HepG2 (cell line): ENCODE data around the gene BLOC1S2. TPM values are rescaled to one million over a fixed set of nuclear protein-coding genes. Genes with fewer than 3 reads are reported as not detected.

Experiments
- ARID2 ChIP-seq: sonication (generic); formaldehyde crosslinking; IDR thresholded peaks from 2 replicates; pipeline ENCODE4 v1.8.1; 2022; ENCODE audit warnings: mild to moderate bottlenecking, missing genetic modification reagents, borderline replicate concordance
- CC2D1A ChIP-seq: sonication (generic); formaldehyde crosslinking; IDR thresholded peaks from 2 replicates; pipeline ENCODE4 v1.8.1; 2023; ENCODE audit warnings: mild to moderate bottlenecking, missing genetic modification reagents
- GATAD1 ChIP-seq: IDR thresholded peaks from 2 replicates; pipeline ENCODE4 v1.6.1; 2016; ENCODE audit warnings: missing genetic modification reagents, missing compliant biosample characterization
- GMEB2 ChIP-seq: IDR thresholded peaks from 2 replicates; pipeline ENCODE4 v1.6.1; 2016; ENCODE audit warnings: missing biosample characterization, missing genetic modification reagents, low read depth
- GTF3A ChIP-seq: sonication (generic); formaldehyde crosslinking; conservative IDR thresholded peaks from 2 replicates; pipeline ENCODE4 v1.4.0; 2020; ENCODE audit warnings: mild to moderate bottlenecking, missing genetic modification reagents
- HNRNPK ChIP-seq: fragments of 200-400 bp; formaldehyde crosslinking; IDR thresholded peaks from 2 replicates; pipeline ENCODE4 v1.6.1; 2018; ENCODE audit warnings: low read length, low read depth, moderate library complexity, mild to moderate bottlenecking; ENCODE audit not compliant: poor library complexity, severe bottlenecking
- HNRNPUL1 ChIP-seq: fragments of 200-400 bp; formaldehyde crosslinking; IDR thresholded peaks from 2 replicates; pipeline ENCODE4 v1.6.1; 2017; ENCODE audit warnings: low read depth, mild to moderate bottlenecking, low read length, moderate library complexity
- KDM5B ChIP-seq: sonication (generic); formaldehyde crosslinking; IDR thresholded peaks from 2 replicates; pipeline ENCODE4 v1.4.0; 2020; ENCODE audit warnings: missing genetic modification reagents, mild to moderate bottlenecking, borderline replicate concordance
- MBD4 ChIP-seq: IDR thresholded peaks from 2 replicates; pipeline ENCODE4 v1.6.1; 2012; ENCODE audit warnings: low read length, inconsistent platforms, borderline replicate concordance
- MXD1 ChIP-seq: sonication (generic); formaldehyde crosslinking; IDR thresholded peaks from 2 replicates; pipeline ENCODE4 v1.4.0; 2020; ENCODE audit warnings: mild to moderate bottlenecking, missing genetic modification reagents
- NCOA2 ChIP-seq: sonication (generic); formaldehyde crosslinking; IDR thresholded peaks from 2 replicates; pipeline ENCODE4 v1.8.0; 2022; ENCODE audit warnings: inconsistent platforms
- RNF2 ChIP-seq: fragments of 450-650 bp; conservative IDR thresholded peaks from 2 replicates; pipeline ENCODE4 v1.6.1; 2016; ENCODE audit warnings: low read depth
- SOX5 ChIP-seq: IDR thresholded peaks from 2 replicates; pipeline ENCODE4 v1.6.1; 2016; ENCODE audit warnings: borderline replicate concordance
- SRSF9 ChIP-seq: fragments of 200-400 bp; formaldehyde crosslinking; IDR thresholded peaks from 2 replicates; pipeline ENCODE4 v1.6.1; 2018; ENCODE audit warnings: borderline replicate concordance, mild to moderate bottlenecking, low read depth, low read length; ENCODE audit not compliant: insufficient read depth, poor library complexity, severe bottlenecking
- STAG1 ChIP-seq: sonication (generic); formaldehyde crosslinking; IDR thresholded peaks from 2 replicates; pipeline ENCODE4 v1.4.0; 2020; ENCODE audit warnings: missing genetic modification reagents
- ZMYM4 ChIP-seq: sonication (generic); formaldehyde crosslinking; IDR thresholded peaks from 2 replicates; pipeline ENCODE4 v1.8.1; 2023; ENCODE audit warnings: mild to moderate bottlenecking, missing genetic modification reagents
- ZNF253 ChIP-seq: sonication (generic); formaldehyde crosslinking; IDR thresholded peaks from 2 replicates; pipeline ENCODE4 v1.8.0; 2022; ENCODE audit warnings: mild to moderate bottlenecking, missing genetic modification reagents, borderline replicate concordance
- ZNF674 ChIP-seq: sonication (generic); formaldehyde crosslinking; IDR thresholded peaks from 2 replicates; pipeline ENCODE4 v1.5.0; 2020; ENCODE audit warnings: low read depth, mild to moderate bottlenecking, missing genetic modification reagents
- ZNF878 ChIP-seq: sonication (generic); formaldehyde crosslinking; IDR thresholded peaks from 2 replicates; pipeline ENCODE4 v1.8.1; 2023; ENCODE audit warnings: mild to moderate bottlenecking, missing genetic modification reagents, moderate library complexity
- polyA plus RNA-seq, 8 experiments: library from polyadenylated mRNA; depleted of rRNA in 3 of 8; stranded (reverse) in 7 of 8; unstranded in 1 of 8; fragments of >200 nt; fragmentation: Illumina TruSeq in 4 of 8; extraction: Trizol in 4 of 8; gene quantifications; 2 replicates each; pipeline versions ENCODE4 v1.2.1 to v1.2.3, GENCODE V29; 2011 to 2016; ENCODE audit warnings: low read depth in 4 of 8, missing spikeins in 1 of 8, mixed read lengths in 1 of 8; ENCODE audit not compliant: insufficient read depth in 1 of 8
- total RNA-seq, 5 experiments: library from RNA; depleted of rRNA; stranded (reverse); fragments of >200 nt; fragmentation: Illumina TruSeq; extraction: Trizol; gene quantifications; 2 replicates each; pipeline ENCODE4 v1.2.3, GENCODE V29; 2016; ENCODE audit warnings: low read depth in 1 of 5
- TF ChIP-seq, protein P1 (sequence below): IDR thresholded peaks from 2 replicates; pipeline ENCODE4 v1.6.1; 2016; ENCODE audit warnings: missing compliant biosample characterization, missing genetic modification reagents, borderline replicate concordance
- TF ChIP-seq, protein P2 (sequence below): sonication (generic); formaldehyde crosslinking; IDR thresholded peaks from 2 replicates; pipeline ENCODE4 v1.5.0; 2020; ENCODE audit warnings: mild to moderate bottlenecking, missing genetic modification reagents
- TF ChIP-seq, protein P3 (sequence below): sonication (generic); formaldehyde crosslinking; conservative IDR thresholded peaks from 2 replicates; pipeline ENCODE4 v1.8.0; 2022; ENCODE audit warnings: missing genetic modification reagents

The BLOC1S2 gene
- total and polyA plus RNA-seq, 2 of the 13 experiments (the other 11 are each of a cell fraction or from before 2014, with no cell fraction given), result 22.3 to 64.4 TPM

GRCh38 chr10:100267239-100268104 is 19.0 kb downstream of the BLOC1S2 start, which contains the start of gene CWF19L1 (continued):
- TF ChIP-seq CC2D1A, result no peak
- TF ChIP-seq SOX5 (CRISPR knock-in tag), result peak; percentile 13; the same call in 1 of the 2 replicates
- TF ChIP-seq ZNF878, result no peak
- TF ChIP-seq HNRNPUL1, result no peak
- TF ChIP-seq GTF3A (CRISPR knock-in tag), result no peak
- no peak for TF ChIP-seq ZNF253 (CRISPR knock-in tag)
- TF ChIP-seq, protein P1, sequence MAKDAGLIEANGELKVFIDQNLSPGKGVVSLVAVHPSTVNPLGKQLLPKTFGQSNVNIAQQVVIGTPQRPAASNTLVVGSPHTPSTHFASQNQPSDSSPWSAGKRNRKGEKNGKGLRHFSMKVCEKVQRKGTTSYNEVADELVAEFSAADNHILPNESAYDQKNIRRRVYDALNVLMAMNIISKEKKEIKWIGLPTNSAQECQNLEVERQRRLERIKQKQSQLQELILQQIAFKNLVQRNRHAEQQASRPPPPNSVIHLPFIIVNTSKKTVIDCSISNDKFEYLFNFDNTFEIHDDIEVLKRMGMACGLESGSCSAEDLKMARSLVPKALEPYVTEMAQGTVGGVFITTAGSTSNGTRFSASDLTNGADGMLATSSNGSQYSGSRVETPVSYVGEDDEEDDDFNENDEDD (CRISPR knock-in tag), result peak; percentile 93; the same call in 1 of the 2 replicates
- peak; percentile 94 for TF ChIP-seq ZMYM4 (CRISPR knock-in tag)
- TF ChIP-seq NCOA2, result 0 out of 2 replicates have a peak, but pooled peaks have one; percentile 43
- no peak for TF ChIP-seq GMEB2 (CRISPR knock-in tag)
- TF ChIP-seq ARID2 (CRISPR knock-in tag), result 0 out of 2 replicates have a peak, but pooled peaks have one; percentile 43
- no peak for TF ChIP-seq HNRNPK
- TF ChIP-seq SRSF9, result no peak
- TF ChIP-seq RNF2, result 0 out of 2 replicates have a peak, but pooled peaks have one; percentile 32
- TF ChIP-seq MXD1 (CRISPR knock-in tag), result no peak
- peak; percentile 100 for TF ChIP-seq GATAD1
- TF ChIP-seq KDM5B (CRISPR knock-in tag), result peak; percentile 40; the same call in 1 of the 2 replicates
- no peak for TF ChIP-seq MBD4
- TF ChIP-seq ZNF674 (CRISPR knock-in tag), result no peak
- no peak for TF ChIP-seq STAG1
- TF ChIP-seq, protein P2, sequence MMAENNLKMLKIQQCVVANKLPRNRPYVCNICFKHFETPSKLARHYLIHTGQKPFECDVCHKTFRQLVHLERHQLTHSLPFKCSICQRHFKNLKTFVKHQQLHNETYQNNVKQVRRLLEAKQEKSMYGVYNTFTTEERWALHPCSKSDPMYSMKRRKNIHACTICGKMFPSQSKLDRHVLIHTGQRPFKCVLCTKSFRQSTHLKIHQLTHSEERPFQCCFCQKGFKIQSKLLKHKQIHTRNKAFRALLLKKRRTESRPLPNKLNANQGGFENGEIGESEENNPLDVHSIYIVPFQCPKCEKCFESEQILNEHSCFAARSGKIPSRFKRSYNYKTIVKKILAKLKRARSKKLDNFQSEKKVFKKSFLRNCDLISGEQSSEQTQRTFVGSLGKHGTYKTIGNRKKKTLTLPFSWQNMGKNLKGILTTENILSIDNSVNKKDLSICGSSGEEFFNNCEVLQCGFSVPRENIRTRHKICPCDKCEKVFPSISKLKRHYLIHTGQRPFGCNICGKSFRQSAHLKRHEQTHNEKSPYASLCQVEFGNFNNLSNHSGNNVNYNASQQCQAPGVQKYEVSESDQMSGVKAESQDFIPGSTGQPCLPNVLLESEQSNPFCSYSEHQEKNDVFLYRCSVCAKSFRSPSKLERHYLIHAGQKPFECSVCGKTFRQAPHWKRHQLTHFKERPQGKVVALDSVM, result 0 out of 2 replicates have a peak, but pooled peaks have one; percentile 40
- TF ChIP-seq, protein P3, sequence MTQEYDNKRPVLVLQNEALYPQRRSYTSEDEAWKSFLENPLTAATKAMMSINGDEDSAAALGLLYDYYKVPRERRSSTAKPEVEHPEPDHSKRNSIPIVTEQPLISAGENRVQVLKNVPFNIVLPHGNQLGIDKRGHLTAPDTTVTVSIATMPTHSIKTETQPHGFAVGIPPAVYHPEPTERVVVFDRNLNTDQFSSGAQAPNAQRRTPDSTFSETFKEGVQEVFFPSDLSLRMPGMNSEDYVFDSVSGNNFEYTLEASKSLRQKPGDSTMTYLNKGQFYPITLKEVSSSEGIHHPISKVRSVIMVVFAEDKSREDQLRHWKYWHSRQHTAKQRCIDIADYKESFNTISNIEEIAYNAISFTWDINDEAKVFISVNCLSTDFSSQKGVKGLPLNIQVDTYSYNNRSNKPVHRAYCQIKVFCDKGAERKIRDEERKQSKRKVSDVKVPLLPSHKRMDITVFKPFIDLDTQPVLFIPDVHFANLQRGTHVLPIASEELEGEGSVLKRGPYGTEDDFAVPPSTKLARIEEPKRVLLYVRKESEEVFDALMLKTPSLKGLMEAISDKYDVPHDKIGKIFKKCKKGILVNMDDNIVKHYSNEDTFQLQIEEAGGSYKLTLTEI, result no peak
